Endothelial cell of umbilical vein (primary cell): ENCODE data around the gene IDI1. TPM values are rescaled to one million over a fixed set of nuclear protein-coding genes. Genes with fewer than 3 reads are reported as not detected.

Experiments
- BruUV-seq: library from RNA; stranded (reverse); fragments of 400-500 nt; replicated peaks from 2 replicates; lab custom pipeline; 2021; lab: Mats Ljungman, UMichigan
- CTCF ChIA-PET: fragments of 300-600, 350-600 bp; sonication (Branson Sonifier 250); formaldehyde crosslinking; loops from one replicate; lab custom pipeline; 2021; ENCODE audit warnings: antibody characterized with exemption, inconsistent platforms; lab: Charles Lee
- POLR2A ChIA-PET: fragments of 300-600, 350-600 bp; sonication (Branson Sonifier 250); formaldehyde crosslinking; loops from one replicate; lab custom pipeline; 2021; ENCODE audit warnings: antibody characterized with exemption, inconsistent platforms; lab: Charles Lee
- DNase-seq: peaks from one replicate; pipeline ENCODE4 v3.0.0-alpha.2; 2011; ENCODE audit warnings: low read depth, low spot score
- FAIRE-seq: peaks from 2 replicates; lab custom pipeline; 2011; peaks lifted over from hg19 to GRCh38; lab: Jason Lieb, UNC
- H2AFZ ChIP-seq: 2 replicates; pipeline ENCODE4 v1.6.0; 2012; ENCODE audit warnings: low read depth, low read length, control low read depth, inconsistent platforms
- H3K27ac ChIP-seq: 2 replicates; pipeline ENCODE4 v1.5.1; 2011; ENCODE audit warnings: low read depth, mild to moderate bottlenecking, control low read depth, low read length, moderate library complexity; ENCODE audit not compliant: insufficient read depth
- H3K27me3 ChIP-seq, 2 experiments: 2 replicates each; pipeline versions ENCODE4 v1.6.0 to v1.6.1; 2011; ENCODE audit warnings: low read length in 2 of 2, mixed read lengths in 1 of 2; ENCODE audit not compliant: control insufficient read depth in 2 of 2, insufficient read depth in 2 of 2
- H3K36me3 ChIP-seq, 2 experiments: 2 replicates in 1 of 2; 3 replicates in 1 of 2; pipeline ENCODE4 v1.5.1; 2011; ENCODE audit warnings: low read length in 2 of 2, mild to moderate bottlenecking in 1 of 2, moderate library complexity in 1 of 2; ENCODE audit not compliant: control insufficient read depth in 2 of 2, insufficient read depth in 2 of 2; ENCODE audit errors: extremely low read depth in 1 of 2
- H3K4me1 ChIP-seq: 3 replicates; pipeline ENCODE4 v1.5.1; 2011; ENCODE audit warnings: mild to moderate bottlenecking, low read length; ENCODE audit not compliant: control insufficient read depth, insufficient read depth; ENCODE audit errors: extremely low read depth
- H3K4me2 ChIP-seq: 2 replicates; pipeline ENCODE4 v1.6.1; 2011; ENCODE audit warnings: low read length, control low read depth, mixed read lengths; ENCODE audit not compliant: insufficient read depth
- H3K4me3 ChIP-seq, 3 experiments: fragments of 200-600 bp in 1 of 3; sonication (generic), shearing (Covaris generic) in 1 of 3; replicated peaks in 1 of 3; 2 replicates each; pipeline ENCODE4 v1.5.1; 2011 to 2016; ENCODE audit warnings: control low read depth in 3 of 3, low read length in 3 of 3, mild to moderate bottlenecking in 2 of 3, inconsistent platforms in 1 of 3, low read depth in 1 of 3, moderate library complexity in 1 of 3; ENCODE audit not compliant: insufficient read depth in 1 of 3
- H3K79me2 ChIP-seq: 2 replicates; pipeline ENCODE4 v1.6.0; 2012; ENCODE audit warnings: low read length, inconsistent platforms; ENCODE audit not compliant: control insufficient read depth, insufficient read depth
- H3K9ac ChIP-seq: replicated peaks from 2 replicates; pipeline ENCODE3; 2011; ENCODE audit warnings: low read length, control low read depth; ENCODE audit not compliant: insufficient read depth; ENCODE audit errors: extremely low read depth
- H3K9me1 ChIP-seq: replicated peaks from 3 replicates; pipeline ENCODE4 v1.6.0; 2011; ENCODE audit warnings: mild to moderate bottlenecking, low read length; ENCODE audit not compliant: control insufficient read depth, insufficient read depth; ENCODE audit errors: extremely low read depth
- H3K9me3 ChIP-seq: replicated peaks from 2 replicates; pipeline ENCODE4 v1.5.1; 2012; ENCODE audit warnings: low read length, inconsistent platforms; ENCODE audit not compliant: control insufficient read depth, insufficient read depth
- H4K20me1 ChIP-seq: replicated peaks from 2 replicates; pipeline ENCODE3; 2011; ENCODE audit warnings: mild to moderate bottlenecking, low read length; ENCODE audit not compliant: control insufficient read depth, insufficient read depth; ENCODE audit errors: extremely low read depth
- CTCF ChIP-seq, 2 donors: IDR thresholded peaks; 1 replicate in 1 of 2; 2 replicates in 1 of 2; pipeline ENCODE4 v1.5.1; 2011; ENCODE audit warnings: low read length in 2 of 2, mild to moderate bottlenecking in 2 of 2, moderate library complexity in 2 of 2, control low read depth in 1 of 2, inconsistent platforms in 1 of 2, low read depth in 1 of 2; ENCODE audit not compliant: insufficient read depth in 1 of 2; ENCODE audit errors: extremely low read depth in 1 of 2
- EZH2 ChIP-seq: IDR thresholded peaks from 2 replicates; pipeline ENCODE4 v1.6.1; 2012; ENCODE audit warnings: borderline replicate concordance, low read depth, mild to moderate bottlenecking, moderate library complexity, low read length, inconsistent platforms; ENCODE audit not compliant: severe bottlenecking
- FOS ChIP-seq: IDR thresholded peaks from 2 replicates; pipeline ENCODE4 v1.6.1; 2011; ENCODE audit warnings: mild to moderate bottlenecking, low read length, moderate library complexity, borderline replicate concordance; ENCODE audit not compliant: insufficient read depth
- GATA2 ChIP-seq: IDR thresholded peaks from 2 replicates; pipeline ENCODE4 v1.7.0; 2011; ENCODE audit warnings: low read depth, mild to moderate bottlenecking, moderate library complexity, mixed read lengths, low read length; ENCODE audit not compliant: insufficient read length, insufficient read depth
- JUN ChIP-seq: IDR thresholded peaks from 2 replicates; pipeline ENCODE4 v1.6.1; 2011; ENCODE audit warnings: borderline replicate concordance, low read depth; ENCODE audit not compliant: insufficient read length, insufficient read depth
- MAX ChIP-seq: IDR thresholded peaks from 2 replicates; pipeline ENCODE4 v1.6.1; 2011; ENCODE audit not compliant: insufficient read depth, insufficient read length
- MYC ChIP-seq: IDR thresholded peaks from one replicate; pipeline ENCODE4 v1.6.1; 2011; ENCODE audit warnings: mild to moderate bottlenecking, low read depth, low read length
- POLR2A ChIP-seq: IDR thresholded peaks from 2 replicates; pipeline ENCODE4 v1.6.1; 2012; ENCODE audit warnings: low read depth, mild to moderate bottlenecking, control low read depth, low read length
- POLR2AphosphoS5 ChIP-seq: IDR thresholded peaks from 2 replicates; pipeline ENCODE4 v1.6.1; 2012; ENCODE audit warnings: low read depth, mild to moderate bottlenecking, control low read depth, low read length, moderate library complexity; ENCODE audit not compliant: insufficient read depth
- dilution Hi-C: fragments of 300-500 bp; cut with MboI; formaldehyde crosslinking; loops from one replicate; pipeline ENCODE4 v1.15.0; 2019; ENCODE audit warnings: low sequenced_read_pairs; ENCODE audit not compliant: extremely low pct_ligation_motif_present
- intact Hi-C: fragments of 100-400 bp; cut with micrococcal nuclease; formaldehyde crosslinking; loops from one replicate; pipeline ENCODE4 v1.10.0; 2022
- polyA plus RNA-seq, 4 experiments: library from polyadenylated mRNA; depleted of rRNA in 3 of 4; stranded (reverse) in 3 of 4; unstranded in 1 of 4; fragments of >200 nt; gene quantifications; 2 replicates each; pipeline versions ENCODE4 v1.2.1 to v1.2.3, GENCODE V29; 2011 to 2012; ENCODE audit warnings: missing spikeins in 1 of 4
- total RNA-seq: library from RNA; stranded (reverse); gene quantifications from 2 replicates; pipeline ENCODE4 v1.2.3, GENCODE V29; 2021

The IDI1 gene
- total and polyA plus RNA-seq, 2 donors (not counting 3 experiments of a cell fraction or from before 2014, with no cell fraction given) = 42.2 to 63.0 TPM

GRCh38 chr10:1048349-1048731, 579 bp downstream of the IDI1 start:
- no peaks in the 10 kb centered on the region for H3K27me3 ChIP-seq
- H3K9ac ChIP-seq = peak overlapping the region; percentile 84
- dilution Hi-C loops (no loop called here), intact Hi-C loops (loop anchor here (2.0 to 5.0 kb wide), 2 partner anchors 26 to 61 kb away; partner anchors contain the start of gene GTPBP4)
- H3K4me2 ChIP-seq = peak overlapping the region; percentile 60
- H2AFZ ChIP-seq = no peak overlapping the region
- peak overlapping the region; percentile 42 to 67 (median 60) for H3K4me3 ChIP-seq
- H3K27ac ChIP-seq = peak overlapping the region; percentile 74
- ChIA-PET POLR2A (interaction anchor here (0.8 to 1.2 kb wide), 2 partner anchors 10 to 19 kb away, joined by 3 to 4 read pairs; no protein-coding TSS in a partner anchor), CTCF (interaction anchor here (1.7 to 2.0 kb wide), 2 partner anchors 17 to 27 kb away, joined by 4 to 12 read pairs; no protein-coding TSS in a partner anchor)
- H3K36me3 ChIP-seq = peaks cover 0 to 4% of the 10 kb centered on the region in 2 experiments
- TF ChIP-seq MAX (no peak), POLR2A (no peak), EZH2 (no peak), POLR2AphosphoS5 (no peak), FOS (no peak), GATA2 (no peak)
- no peaks in the 10 kb centered on the region for H4K20me1 ChIP-seq
- peaks cover 76% of the 10 kb centered on the region for H3K79me2 ChIP-seq
- H3K9me1 ChIP-seq = no peaks in the 10 kb centered on the region
- TSS peak; percentile 52 for BruUV-seq
- H3K9me3 ChIP-seq = no peaks in the 10 kb centered on the region
- peaks cover 44% of the 10 kb centered on the region for H3K4me1 ChIP-seq
- DNase-seq (no peak), FAIRE-seq (no peak)

- H3K9me3 ChIP-seq = no peaks in the 10 kb centered on the region
- no peaks in the 10 kb centered on the region for H4K20me1 ChIP-seq
- H3K36me3 ChIP-seq = peaks cover 3 to 4% of the 10 kb centered on the region in 2 experiments
- peaks cover 77% of the 10 kb centered on the region for H3K79me2 ChIP-seq
- dilution Hi-C loops = no loop called here
- peak overlapping the region; percentile 84 for H3K9ac ChIP-seq
- no peak for TF ChIP-seq GATA2
- no peak for TF ChIP-seq JUN
- no peak for TF ChIP-seq FOS
- TF ChIP-seq POLR2AphosphoS5 = no peak
- no peak for TF ChIP-seq POLR2A
- TF ChIP-seq MYC = no peak
- TF ChIP-seq CTCF (IDR thresholded peaks at IDR 0.05; ENCODE audit: extremely low read depth in 1 of 2, insufficient read depth in 1 of 2, low read depth in 1 of 2, low read length in 2 of 2) = no peak
- no peak for TF ChIP-seq MAX
- TF ChIP-seq EZH2 = no peak
- BruUV-seq = no TSS peak
- FAIRE-seq = peak; percentile 8
- POLR2A ChIA-PET = interaction anchor here (0.8 kb wide), 1 partner anchor 20 kb away, joined by 3 read pairs; no protein-coding TSS in a partner anchor
- H3K27ac ChIP-seq = peak overlapping the region; percentile 74
- H3K4me3 ChIP-seq = peak overlapping the region; percentile 42 to 67 (median 60)
- H3K27me3 ChIP-seq = no peaks in the 10 kb centered on the region
- H3K9me1 ChIP-seq = no peaks in the 10 kb centered on the region
- intact Hi-C loops = loop anchor here (2.0 to 5.0 kb wide), 2 partner anchors 27 to 61 kb away; partner anchors contain the start of gene GTPBP4
- peak overlapping the region; percentile 60 for H3K4me2 ChIP-seq
- CTCF ChIA-PET = interaction anchor here (2.0 kb wide), 1 partner anchor 27 kb away, joined by 12 read pairs; no protein-coding TSS in a partner anchor
- H3K4me1 ChIP-seq = peaks cover 47% of the 10 kb centered on the region
- peak; percentile 24 for DNase-seq
- no peak overlapping the region for H2AFZ ChIP-seq
These were observed 982 bp downstream of the IDI1 start for GRCh38 chr10:1047937-1048336.
